ENCODE measurements around the gene ZNF423. TPM values are rescaled to one million over a fixed set of nuclear protein-coding genes. Genes with fewer than 3 reads are reported as not detected.

ZNF423 gene
- total and polyA plus RNA-seq, 2 experiments from 2014 or later = 14.9 to 41.8 TPM

- no peak for DNase-seq (ENCODE audit: low spot score)
- H3K36me3 Mint-ChIP-seq (ENCODE audit: low read depth) = no peaks in the 10 kb centered on the region
- no peaks in the 10 kb centered on the region for H3K36me3 ChIP-seq (ENCODE audit: insufficient read depth)
- no peak overlapping the region; the same call in 2 of the 3 replicates for H3K4me3 Mint-ChIP-seq
- H3K27ac Mint-ChIP-seq = peak overlapping the region; percentile 56; the same call in 1 of the 2 replicates
- peaks cover 74% of the 10 kb centered on the region for H3K4me1 ChIP-seq (ENCODE audit: insufficient read depth)
- no peak for TF ChIP-seq ZNF114 (CRISPR knock-in tag; IDR thresholded peaks at IDR 0.05)
- no peak for TF ChIP-seq NANOG (IDR thresholded peaks at IDR 0.05; ENCODE audit: borderline replicate concordance)
- TF ChIP-seq JUNB (IDR thresholded peaks at IDR 0.05; ENCODE audit: unreplicated experiment) = no peak
- no peak for TF ChIP-seq ZNF331 (CRISPR knock-in tag; IDR thresholded peaks at IDR 0.05; ENCODE audit: low read depth)
- TF ChIP-seq REST (IDR thresholded peaks at IDR 0.05; ENCODE audit: unreplicated experiment) = no peak
- TF ChIP-seq POLR2AphosphoS5 (IDR thresholded peaks at IDR 0.05; ENCODE audit: low read depth) = no peak
- TF ChIP-seq CTCF (conservative IDR thresholded peaks at IDR 0.05; ENCODE audit: low read depth in 2 of 2) = no peak
- no peak for TF ChIP-seq EZH2phosphoT487 (IDR thresholded peaks at IDR 0.05; ENCODE audit: unreplicated experiment)
- TF ChIP-seq CREB1 (CRISPR knock-in tag; IDR thresholded peaks at IDR 0.05; ENCODE audit: low read depth) = no peak
- TF ChIP-seq EZH2 (IDR thresholded peaks at IDR 0.05; ENCODE audit: low read depth, unreplicated experiment) = no peak
- no peak for TF ChIP-seq ZNF462 (CRISPR knock-in tag; IDR thresholded peaks at IDR 0.05)
- TF ChIP-seq STAT1 (IDR thresholded peaks at IDR 0.05; ENCODE audit: unreplicated experiment) = no peak
- no peak for TF ChIP-seq ETS1 (IDR thresholded peaks at IDR 0.05)
- no peak overlapping the region for H3K27ac ChIP-seq (ENCODE audit: low read depth)
- H3K4me1 Mint-ChIP-seq = peaks cover 81% of the 10 kb centered on the region
- no peak overlapping the region for H3K4me3 ChIP-seq
- no peaks in the 10 kb centered on the region for H3K9me3 Mint-ChIP-seq
- no peaks in the 10 kb centered on the region for H3K9me2 ChIP-seq (ENCODE audit: insufficient read depth)
- H2AFZ ChIP-seq = no peak overlapping the region
- no peak for ATAC-seq
- peaks cover 14% of the 10 kb centered on the region for H3K27me3 Mint-ChIP-seq (ENCODE audit: insufficient read depth, low read depth, poor library complexity)
- no peak overlapping the region for H3K4me2 ChIP-seq
- no peaks in the 10 kb centered on the region for H3K27me3 ChIP-seq (ENCODE audit: insufficient read depth)
- H3K79me2 ChIP-seq (replicated peaks; ENCODE audit: insufficient read depth) = peaks cover 85% of the 10 kb centered on the region
- H3F3A ChIP-seq (replicated peaks; ENCODE audit: low read depth) = peaks cover 11% of the 10 kb centered on the region
- H4K20me1 ChIP-seq (replicated peaks; ENCODE audit: insufficient read depth) = no peaks in the 10 kb centered on the region; the same call in 1 of the 2 replicates
Observed at GRCh38 chr16:49836668-49837067, 19.2 kb downstream of the ZNF423 start.
